Measurements from ENCODE around the gene ZIC2.
A peak's percentile ranks its signal among the peaks of the same experiment; 100 is the strongest.

The ZIC2 gene

GRCh38 chr13:99974939-99975561 is 6.5 kb upstream of the ZIC2 start:
- no peak for DNase-seq

GRCh38 chr13:99975626-99976025 is 6.0 kb upstream of the ZIC2 start:
- DNase-seq = no peak

- DNase-seq = no peak
Measured at GRCh38 chr13:99976575-99976974, 5.0 kb upstream of the ZIC2 start.

GRCh38 chr13:99977334-99977911 is 4.2 kb upstream of the ZIC2 start:
- DNase-seq = no peak

- DNase-seq = no peak
Measured at GRCh38 chr13:99977912-99978798, 3.4 kb upstream of the ZIC2 start.

- no peak for DNase-seq
Measured at GRCh38 chr13:99978799-99979452, 2.7 kb upstream of the ZIC2 start.

GRCh38 chr13:99979453-99980200 is 2.0 kb upstream of the ZIC2 start:
- no peak for DNase-seq

DNA sequence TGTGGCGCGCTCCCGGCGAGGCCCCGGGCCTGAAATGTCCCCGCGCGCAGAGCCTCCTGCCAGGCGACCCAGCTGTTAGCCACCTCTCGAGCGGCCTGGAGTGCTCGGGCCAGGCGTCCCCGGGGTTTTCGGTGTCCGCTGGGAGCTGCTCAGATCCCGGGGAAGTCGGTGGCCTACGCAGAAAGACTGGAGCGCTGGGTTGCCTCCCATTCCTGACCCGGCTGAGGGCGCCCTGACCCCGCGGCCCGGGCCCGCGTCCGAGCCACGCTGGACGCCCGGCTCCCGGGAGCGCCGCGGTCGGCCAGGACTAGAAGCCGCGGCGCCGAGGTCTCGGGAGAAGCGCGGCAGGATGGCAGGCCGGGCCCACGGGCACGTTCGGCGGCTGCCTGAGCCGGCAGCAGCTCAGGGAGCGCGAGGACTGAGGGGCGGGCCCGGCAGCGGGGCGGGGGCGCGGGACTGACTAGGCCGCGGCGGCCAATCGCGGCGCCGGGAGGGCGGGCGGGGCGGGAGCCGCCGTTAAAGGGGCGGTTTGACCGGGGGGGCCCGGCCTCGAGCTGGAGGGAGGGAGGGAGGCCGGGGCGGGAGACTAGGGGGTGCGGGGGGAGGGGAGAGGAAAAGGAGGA is 1.3 kb upstream of the ZIC2 start:
- DNase-seq = peak; percentile 71

GRCh38 chr13:99980824-99981734 is 505 bp upstream of the ZIC2 start:
- DNase-seq = peak; percentile 36

DNA sequence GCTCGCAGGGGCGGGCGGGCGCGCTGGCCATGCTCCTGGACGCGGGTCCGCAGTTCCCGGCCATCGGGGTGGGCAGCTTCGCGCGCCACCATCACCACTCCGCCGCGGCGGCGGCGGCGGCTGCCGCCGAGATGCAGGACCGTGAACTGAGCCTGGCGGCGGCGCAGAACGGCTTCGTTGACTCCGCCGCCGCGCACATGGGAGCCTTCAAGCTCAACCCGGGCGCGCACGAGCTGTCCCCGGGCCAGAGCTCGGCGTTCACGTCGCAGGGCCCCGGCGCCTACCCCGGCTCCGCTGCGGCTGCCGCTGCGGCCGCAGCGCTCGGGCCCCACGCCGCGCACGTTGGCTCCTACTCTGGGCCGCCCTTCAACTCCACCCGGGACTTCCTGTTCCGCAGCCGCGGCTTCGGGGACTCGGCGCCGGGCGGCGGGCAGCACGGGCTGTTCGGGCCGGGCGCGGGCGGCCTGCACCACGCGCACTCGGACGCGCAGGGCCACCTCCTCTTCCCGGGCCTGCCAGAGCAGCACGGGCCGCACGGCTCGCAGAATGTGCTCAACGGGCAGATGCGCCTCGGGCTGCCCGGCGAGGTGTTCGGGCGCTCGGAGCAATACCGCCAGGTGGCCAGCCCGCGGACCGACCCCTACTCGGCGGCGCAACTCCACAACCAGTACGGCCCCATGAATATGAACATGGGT is 599 bp downstream of the ZIC2 start:
- peak; percentile 5 for DNase-seq

GRCh38 chr13:99982731-99983498 is 1.3 kb downstream of the ZIC2 start:
- DNase-seq = peak; percentile 8

GRCh38 chr13:99983499-99984401 is 2.2 kb downstream of the ZIC2 start:
- DNase-seq = peak; percentile 4

- peak; percentile 13 for DNase-seq
Measured at GRCh38 chr13:99984461-99985240, 3.1 kb downstream of the ZIC2 start.

DNA sequence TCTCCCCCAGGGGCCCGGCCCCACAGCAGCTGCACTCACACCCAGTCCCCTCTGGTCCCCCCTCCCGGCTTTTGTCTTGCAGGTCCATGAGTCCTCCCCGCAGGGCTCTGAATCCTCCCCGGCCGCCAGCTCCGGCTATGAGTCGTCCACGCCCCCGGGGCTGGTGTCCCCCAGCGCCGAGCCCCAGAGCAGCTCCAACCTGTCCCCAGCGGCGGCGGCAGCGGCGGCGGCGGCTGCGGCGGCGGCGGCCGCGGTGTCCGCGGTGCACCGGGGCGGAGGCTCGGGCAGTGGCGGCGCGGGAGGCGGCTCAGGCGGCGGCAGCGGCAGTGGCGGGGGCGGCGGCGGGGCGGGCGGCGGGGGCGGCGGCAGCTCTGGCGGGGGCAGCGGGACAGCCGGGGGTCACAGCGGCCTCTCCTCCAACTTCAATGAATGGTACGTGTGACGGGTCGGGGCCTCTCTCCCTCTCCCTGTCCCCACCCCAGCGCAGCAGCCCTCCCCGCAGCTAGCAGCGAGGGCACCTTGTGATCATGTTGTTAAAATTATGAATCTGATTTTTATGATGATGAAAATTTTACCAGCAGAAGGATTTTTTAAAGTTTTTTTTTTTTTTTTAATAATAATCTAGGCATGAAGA is 3.8 kb downstream of the ZIC2 start:
- peak; percentile 5 for DNase-seq

DNA sequence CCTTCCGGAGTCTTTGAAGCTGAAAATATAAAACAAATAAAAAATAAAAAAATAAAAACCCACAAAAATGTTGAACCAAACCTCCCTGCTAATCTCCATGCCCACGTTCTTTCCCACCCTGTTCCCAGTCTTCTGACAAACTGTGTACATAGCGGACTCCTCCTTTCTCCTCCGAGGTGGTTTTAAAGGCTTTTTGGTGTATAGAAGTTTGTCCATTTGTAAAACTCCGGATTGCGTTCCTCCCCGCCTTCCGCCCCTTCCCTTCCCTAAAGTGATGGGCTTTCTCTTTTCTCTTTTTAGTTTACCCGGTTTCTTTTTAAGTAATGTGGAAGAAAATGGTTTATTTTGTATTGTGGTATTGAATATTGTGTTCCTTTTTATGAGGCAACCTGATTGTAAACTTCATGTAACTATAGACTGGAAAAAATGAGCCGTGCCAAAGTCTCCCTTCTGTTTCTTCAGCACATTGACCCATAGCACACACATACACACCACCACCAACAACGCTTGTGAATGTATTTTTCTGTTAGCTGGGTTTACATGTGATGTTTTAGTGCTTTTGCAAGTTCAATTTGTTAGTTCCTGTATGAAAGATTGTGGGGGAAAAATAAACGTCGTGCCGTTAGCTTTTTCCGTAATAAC is 4.4 kb downstream of the ZIC2 start:
- DNase-seq = no peak

- no peak for DNase-seq
Measured at GRCh38 chr13:99986741-99987140, 5.2 kb downstream of the ZIC2 start.

Data from CD4-positive, alpha-beta T cell treated with Interleukin-17A for 4 hours (primary cell).